SHP77 (cell line): ENCODE data around the gene TNFRSF25.

Experiments used
- DNase-seq, 2 experiments: peaks; one replicate each; lab custom pipeline; 2025; lab: John Stamatoyannopoulos, UW

The TNFRSF25 gene

GRCh38 chr1:6488602-6489382 lies 22.8 kb upstream of the TNFRSF25 start:
- no peak for DNase-seq

- no peak for DNase-seq
Observed at GRCh38 chr1:6487804-6488484, 22.0 kb upstream of the TNFRSF25 start.

- peak; percentile 73 to 90 for DNase-seq
Observed at GRCh38 chr1:6486433-6487011, 20.5 kb upstream of the TNFRSF25 start.

GRCh38 chr1:6485168-6486101 lies 19.5 kb upstream of the TNFRSF25 start:
- no peak for DNase-seq

- no peak for DNase-seq
Observed at GRCh38 chr1:6484826-6485167, 18.8 kb upstream of the TNFRSF25 start.

- DNase-seq: no peak
Observed at GRCh38 chr1:6483761-6484117, 17.8 kb upstream of the TNFRSF25 start.

- peak; percentile 51 to 68 for DNase-seq
Observed at GRCh38 chr1:6483017-6483760, 17.2 kb upstream of the TNFRSF25 start.

GRCh38 chr1:6481820-6482219 lies 15.8 kb upstream of the TNFRSF25 start:
- DNase-seq: no peak

GRCh38 chr1:6477039-6477820 lies 11.3 kb upstream of the TNFRSF25 start:
- DNase-seq: no peak

GRCh38 chr1:6476483-6476882 lies 10.5 kb upstream of the TNFRSF25 start:
- DNase-seq: no peak

- peak in 1 of 2 experiments; percentile 32 for DNase-seq
Observed at GRCh38 chr1:6475381-6476133, 9.6 kb upstream of the TNFRSF25 start.

- no peak for DNase-seq
Observed at GRCh38 chr1:6474815-6475282, 8.9 kb upstream of the TNFRSF25 start.

- DNase-seq: peak; percentile 85 to 86
Observed at GRCh38 chr1:6473974-6474814, 8.2 kb upstream of the TNFRSF25 start.

- no peak for DNase-seq
Observed at GRCh38 chr1:6473156-6473555, 7.2 kb upstream of the TNFRSF25 start.

GRCh38 chr1:6472391-6472790 lies 6.4 kb upstream of the TNFRSF25 start:
- no peak for DNase-seq

GRCh38 chr1:6471970-6472368 lies 6.0 kb upstream of the TNFRSF25 start:
- DNase-seq: no peak

GRCh38 chr1:6471086-6471969 lies 5.4 kb upstream of the TNFRSF25 start:
- no peak for DNase-seq
